Activated naive CD4-positive, alpha-beta T cell treated with anti-CD3 and anti-CD28 coated beads, Interleukin-2, amount 50 U/mL, for 16 hours (primary cell): ENCODE data around the gene TTI1.
"Not testable (repeated sequence)": the region's sequence is repeated elsewhere in the genome, so short reads cannot be mapped to it uniquely, and the experiment has no call there.

Source experiments
- DNase-seq: peaks from one replicate; pipeline ENCODE4 v3.0.0-alpha.2; 2020

The TTI1 gene

GRCh38 chr20:38052870-38053269 is 19.6 kb upstream of the TTI1 start:
- DNase-seq: no peak

- no peak for DNase-seq
These were observed 17.4 kb upstream of the TTI1 start for GRCh38 chr20:38050686-38051085.

- no peak for DNase-seq
These were observed 16.5 kb upstream of the TTI1 start for GRCh38 chr20:38049800-38050199.

GRCh38 chr20:38046572-38046971 is 13.3 kb upstream of the TTI1 start:
- no peak for DNase-seq

GRCh38 chr20:38044685-38045084 is 11.4 kb upstream of the TTI1 start:
- no peak for DNase-seq

GRCh38 chr20:38043512-38044300 is 10.4 kb upstream of the TTI1 start:
- DNase-seq: peak; percentile 39

- DNase-seq: no peak
These were observed 7.0 kb upstream of the TTI1 start for GRCh38 chr20:38040276-38040675.

GRCh38 chr20:38036366-38036765 is 3.1 kb upstream of the TTI1 start:
- no peak for DNase-seq

- no peak for DNase-seq
These were observed 1.7 kb upstream of the TTI1 start for GRCh38 chr20:38034961-38035360.

GRCh38 chr20:38034108-38034649 is 923 bp upstream of the TTI1 start:
- no peak for DNase-seq

GRCh38 chr20:38032585-38033329 is 499 bp downstream of the TTI1 start:
- no peak for DNase-seq

GRCh38 chr20:38031957-38032356 is 1.3 kb downstream of the TTI1 start:
- no peak for DNase-seq

- no peak for DNase-seq
These were observed 3.8 kb downstream of the TTI1 start for GRCh38 chr20:38029453-38029852.

GRCh38 chr20:38024496-38024895 is 8.8 kb downstream of the TTI1 start:
- DNase-seq: no peak

GRCh38 chr20:38023181-38024001 is 9.9 kb downstream of the TTI1 start:
- no peak for DNase-seq

GRCh38 chr20:38021087-38021772 is 12.0 kb downstream of the TTI1 start:
- DNase-seq: no peak

- DNase-seq: no peak
These were observed 14.9 kb downstream of the TTI1 start for GRCh38 chr20:38018385-38018784.

- no peak for DNase-seq
These were observed 15.3 kb downstream of the TTI1 start for GRCh38 chr20:38017959-38018358.

- DNase-seq: no peak
These were observed 19.4 kb downstream of the TTI1 start for GRCh38 chr20:38013887-38014286.

- no peak for DNase-seq
These were observed 20.9 kb downstream of the TTI1 start for GRCh38 chr20:38012332-38012731.

- no peak for DNase-seq
These were observed 21.6 kb downstream of the TTI1 start for GRCh38 chr20:38011696-38012095.

GRCh38 chr20:38009416-38009815 is 23.8 kb downstream of the TTI1 start:
- not testable (repeated sequence) for DNase-seq
